Right kidney (tissue), 1 donor: ENCODE data around the gene ZNF276.
"Not testable (repeated sequence)": the region's sequence is repeated elsewhere in the genome, so short reads cannot be mapped to it uniquely, and the experiment has no call there.

ENCODE experiments used
- DNase-seq: peaks from one replicate; pipeline ENCODE4 v3.0.0-alpha.2; 2016

Gene ZNF276

GRCh38 chr16:89783952-89784351 lies 62.6 kb downstream of the ZNF276 start:
- DNase-seq = not testable (repeated sequence)

GRCh38 chr16:89784406-89784805 lies 63.1 kb downstream of the ZNF276 start:
- no peak for DNase-seq

- DNase-seq = no peak
These were observed 64.3 kb downstream of the ZNF276 start for GRCh38 chr16:89785523-89786155.

GRCh38 chr16:89786474-89787364 lies 65.4 kb downstream of the ZNF276 start:
- no peak for DNase-seq

- no peak for DNase-seq
These were observed 66.0 kb downstream of the ZNF276 start for GRCh38 chr16:89787365-89787805.
